Fibroblast of the aortic adventitia (primary cell): ENCODE results near the gene WNT10A. TPM values are rescaled to one million over a fixed set of nuclear protein-coding genes. Genes with fewer than 3 reads are reported as not detected.

ENCODE experiments used
- DNase-seq: peaks from one replicate; pipeline ENCODE4 v3.0.0-alpha.2; 2010; ENCODE audit warnings: low read depth
- H3K4me3 ChIP-seq: 2 replicates; pipeline ENCODE4 v1.5.1; 2011; ENCODE audit warnings: low read depth, mild to moderate bottlenecking, control low read depth, low read length, moderate library complexity
- CTCF ChIP-seq: IDR thresholded peaks from 2 replicates; pipeline ENCODE4 v1.5.1; 2011; ENCODE audit warnings: mild to moderate bottlenecking, low read length, control low read depth, inconsistent platforms; ENCODE audit not compliant: insufficient read depth
- total RNA-seq: library from RNA; depleted of rRNA; stranded (reverse); fragments of >200 nt; gene quantifications from 2 replicates; pipeline ENCODE4 v1.2.3, GENCODE V29; 2012; ENCODE audit warnings: low replicate concordance

WNT10A gene
- not detected in 2 replicates for total RNA-seq

GRCh38 chr2:218880102-218880858, at the start of gene WNT10A:
Gene WNT10A (plus strand): TSS chr2:218880852. CDS start chr2:218880996, 144 bp downstream.
- DNase-seq = no peak
- no peak within 1 kb of the TSS for H3K4me3 ChIP-seq
- TF ChIP-seq CTCF = no peak

GRCh38 chr2:218831378-218831990, 49.2 kb upstream of the WNT10A start, which contains the start of gene PRKAG3:
Gene PRKAG3 (minus strand): TSS chr2:218831803.
- peak; percentile 7 for DNase-seq
- no peak for TF ChIP-seq CTCF
- H3K4me3 ChIP-seq = no peak within 1 kb of the TSS

GRCh38 chr2:218832081-218832480, 48.6 kb upstream of the WNT10A start:
- H3K4me3 ChIP-seq = no peak overlapping the region
- peak; percentile 10 for DNase-seq
- TF ChIP-seq CTCF = no peak

GRCh38 chr2:218832520-218832919, 48.1 kb upstream of the WNT10A start:
- TF ChIP-seq CTCF = no peak
- peak; percentile 67 for DNase-seq
- no peak overlapping the region for H3K4me3 ChIP-seq

GRCh38 chr2:218833023-218833609, 47.5 kb upstream of the WNT10A start:
- H3K4me3 ChIP-seq = no peak overlapping the region
- no peak for DNase-seq
- no peak for TF ChIP-seq CTCF

- no peak overlapping the region for H3K4me3 ChIP-seq
- DNase-seq = no peak
- TF ChIP-seq CTCF = no peak
Observed at GRCh38 chr2:218834685-218835084, 46.0 kb upstream of the WNT10A start.
